HepG2 (cell line): ENCODE data around the gene PRKCZ.

Experiments used
- CTCF ChIP-seq: sonication (generic); formaldehyde crosslinking; IDR thresholded peaks from 2 replicates; pipeline ENCODE4 v1.5.0; 2020; ENCODE audit warnings: mild to moderate bottlenecking, missing genetic modification reagents, moderate library complexity
- POLR2A ChIP-seq, 2 experiments: IDR thresholded peaks; 2 replicates each; pipeline ENCODE4 v1.6.1; 2011; ENCODE audit warnings: low read depth in 2 of 2, low read length in 2 of 2, mild to moderate bottlenecking in 1 of 2, moderate library complexity in 1 of 2; ENCODE audit not compliant: insufficient read depth in 1 of 2
- PREB ChIP-seq: sonication (generic); formaldehyde crosslinking; IDR thresholded peaks from 2 replicates; pipeline ENCODE4 v1.4.0; 2020; ENCODE audit warnings: missing genetic modification reagents
- RFX5 ChIP-seq: IDR thresholded peaks from 2 replicates; pipeline ENCODE4 v1.6.1; 2011; ENCODE audit warnings: low read depth, low read length, improper control_type of control experiment
- UBTF ChIP-seq: sonication (generic); formaldehyde crosslinking; IDR thresholded peaks from 2 replicates; pipeline ENCODE4 v1.4.0; 2020; ENCODE audit warnings: mild to moderate bottlenecking, missing genetic modification reagents
- ZNF331 ChIP-seq: sonication (generic); formaldehyde crosslinking; IDR thresholded peaks from 2 replicates; pipeline ENCODE4 v1.4.0; 2020; ENCODE audit warnings: missing genetic modification reagents
- ZNF761 ChIP-seq: sonication (generic); formaldehyde crosslinking; conservative IDR thresholded peaks from 2 replicates; pipeline ENCODE4 v1.4.0; 2020; ENCODE audit warnings: mild to moderate bottlenecking, missing genetic modification reagents

GRCh38 chr1:2060072-2060471 is 9.9 kb downstream of the PRKCZ start:
- TF ChIP-seq ZNF331 (no peak), CTCF (no peak), POLR2A (IDR thresholded peaks at IDR 0.05; ENCODE audit: insufficient read depth in 1 of 2, low read depth in 2 of 2, low read length in 2 of 2) (no peak), UBTF (no peak), RFX5 (no peak), ZNF761 (CRISPR knock-in tag) (no peak), PREB (CRISPR knock-in tag) (no peak)
